Heart left ventricle (tissue), 13 donors: ENCODE results near the gene GABARAP.

Source experiments
- POLR2A ChIP-seq, 2 donors: fragments of 450-650 bp; IDR thresholded peaks; one replicate each; pipeline ENCODE4 v1.6.1; 2017; ENCODE audit warnings: antibody characterized with exemption in 2 of 2, mild to moderate bottlenecking in 2 of 2, moderate library complexity in 2 of 2
- TF ChIP-seq, protein P1 (sequence below), 12 donors: fragments of 200-600 bp; sonication (generic) in 4 of 12; IDR thresholded peaks; one replicate each; pipeline versions ENCODE4 v1.5.0 to v1.8.0; 2018 to 2022; ENCODE audit warnings: antibody characterized with exemption in 12 of 12, mild to moderate bottlenecking in 5 of 12
- donor health status: ischemic (EF 13 %, LVEDD 7.1; RV severe dilation, severe dysfunction).
- donor health status: DM: no; HTN: yes; CAD: no.
- donor health status: DM: no; HTN: no; CAD: no.
- donor health status: ischemic (EF 25% LVEDD 6.9; RV normal size, moderate dysfunction).
- donor health status: ischemic (EF 25% LVEDD 5.7; RV mildly dilated, moderate dysfunction).
- donor health status: ischemic (EF 35%, LVEDD 5.7; RV mildly dilated, moderate dysfunction).
- donor health status: nonischemic (EF 11% LVEDD 7.7; RV severe dilation, severe dysfunction).
- donor health status: DM: yes; HTN: yes; CAD: no.
- donor health status: PGD.
- donor health status: ischemic (EF 29% LVEDD 5.4; RV normal size, mild dysfunction).
- donor health status: nonischemic (EF 23%, LVEDD 6.1; RV moderate dilation, normal function).

DNA sequence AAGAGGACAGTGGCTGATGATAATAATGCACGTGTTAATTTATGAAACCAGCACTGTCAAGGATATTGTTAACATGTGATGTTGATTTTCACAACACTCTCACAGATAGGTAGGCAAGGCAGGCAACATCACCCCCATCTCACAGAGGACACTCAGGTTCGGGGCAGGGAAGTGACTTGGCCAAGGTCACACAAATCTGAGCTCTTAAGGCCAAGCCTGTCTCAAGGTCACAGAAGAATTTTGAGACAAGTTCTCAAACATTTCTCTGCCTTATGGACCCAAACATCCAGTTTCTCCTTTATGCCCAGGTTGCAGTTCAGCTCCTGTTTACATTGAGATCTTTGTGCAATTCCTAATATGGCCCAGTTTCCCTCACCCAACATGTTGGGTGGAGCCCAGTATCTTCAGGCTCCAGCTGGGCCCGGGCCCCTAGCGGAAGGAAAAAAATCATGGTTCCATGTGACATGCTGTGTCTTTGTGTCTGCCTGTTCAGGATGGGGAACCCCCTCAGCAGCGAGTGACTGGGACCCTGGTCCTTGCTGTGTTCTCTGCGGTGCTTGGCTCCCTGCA is 40.6 kb upstream of the GABARAP start:
- TF ChIP-seq, protein P1, sequence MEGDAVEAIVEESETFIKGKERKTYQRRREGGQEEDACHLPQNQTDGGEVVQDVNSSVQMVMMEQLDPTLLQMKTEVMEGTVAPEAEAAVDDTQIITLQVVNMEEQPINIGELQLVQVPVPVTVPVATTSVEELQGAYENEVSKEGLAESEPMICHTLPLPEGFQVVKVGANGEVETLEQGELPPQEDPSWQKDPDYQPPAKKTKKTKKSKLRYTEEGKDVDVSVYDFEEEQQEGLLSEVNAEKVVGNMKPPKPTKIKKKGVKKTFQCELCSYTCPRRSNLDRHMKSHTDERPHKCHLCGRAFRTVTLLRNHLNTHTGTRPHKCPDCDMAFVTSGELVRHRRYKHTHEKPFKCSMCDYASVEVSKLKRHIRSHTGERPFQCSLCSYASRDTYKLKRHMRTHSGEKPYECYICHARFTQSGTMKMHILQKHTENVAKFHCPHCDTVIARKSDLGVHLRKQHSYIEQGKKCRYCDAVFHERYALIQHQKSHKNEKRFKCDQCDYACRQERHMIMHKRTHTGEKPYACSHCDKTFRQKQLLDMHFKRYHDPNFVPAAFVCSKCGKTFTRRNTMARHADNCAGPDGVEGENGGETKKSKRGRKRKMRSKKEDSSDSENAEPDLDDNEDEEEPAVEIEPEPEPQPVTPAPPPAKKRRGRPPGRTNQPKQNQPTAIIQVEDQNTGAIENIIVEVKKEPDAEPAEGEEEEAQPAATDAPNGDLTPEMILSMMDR (IDR thresholded peaks at IDR 0.05), result peak in 1 of 12 donors; percentile 8
- no peak for TF ChIP-seq POLR2A (IDR thresholded peaks at IDR 0.05)
